Measurements from ENCODE around the gene ARHGEF28. TPM values are rescaled to one million over a fixed set of nuclear protein-coding genes. Genes with fewer than 3 reads are reported as not detected.

The ARHGEF28 gene
- total and polyA plus RNA-seq, 10 of the 15 experiments (the other 5 are each of a cell fraction or from before 2014, with no cell fraction given): 0.10 to 0.72 (median 0.22) TPM; not detected in 2

DNA sequence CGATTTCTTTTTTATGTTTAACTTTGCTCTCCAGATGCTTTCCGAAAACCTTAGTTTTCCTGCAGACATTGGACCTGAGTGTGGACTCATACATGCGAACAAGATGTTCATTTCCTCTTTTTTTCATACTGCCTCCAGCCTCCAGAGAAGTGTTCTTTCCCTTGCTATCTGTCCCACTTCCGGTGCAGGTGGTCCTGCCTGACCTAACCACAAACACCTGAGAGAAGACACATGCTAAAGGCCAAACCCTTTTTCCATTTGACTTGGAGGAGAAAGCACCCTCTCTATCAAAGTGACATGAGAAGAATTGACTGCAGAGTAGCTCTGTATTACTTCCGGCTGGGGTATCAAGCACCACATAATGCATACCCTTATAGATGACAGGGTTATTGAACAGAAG, 334.0 kb downstream of the ARHGEF28 start:
- DNase-seq (ENCODE audit: low read depth, low spot score) (no peak), FAIRE-seq (no peak), ATAC-seq (no peak; the same call in 2 of the 3 replicates)
- Histone ChIP-seq H3K4me2 (ENCODE audit: control insufficient read depth, insufficient read depth) (no peak overlapping the region), H3K36me3 (ENCODE audit: control insufficient read depth in 2 of 2, insufficient read depth in 2 of 2, low read length in 1 of 2) (no peaks in the 10 kb centered on the region), H3K4me1 (ENCODE audit: control insufficient read depth, insufficient read depth, low read length) (no peaks in the 10 kb centered on the region), H3K27ac (ENCODE audit: control insufficient read depth, insufficient read depth) (no peak overlapping the region), H3K9me3 (replicated peaks; ENCODE audit: control insufficient read depth, insufficient read depth, low read length) (no peaks in the 10 kb centered on the region), H3K4me3 (no peak overlapping the region), H4K20me1 (ENCODE audit: control insufficient read depth, insufficient read depth) (no peaks in the 10 kb centered on the region), H2AFZ (ENCODE audit: control insufficient read depth, low read depth, low read length) (no peak overlapping the region), H3K79me2 (ENCODE audit: control insufficient read depth, insufficient read depth, low read length) (no peaks in the 10 kb centered on the region), H3K27me3 (replicated peaks in 1 of 2; ENCODE audit: control insufficient read depth in 2 of 2, insufficient read depth in 2 of 2, low read length in 1 of 2) (no peaks in the 10 kb centered on the region), H3K9ac (ENCODE audit: control insufficient read depth, insufficient read depth, low read length) (no peak overlapping the region)
- ChIA-PET CTCF (no interaction called here), POLR2A (no interaction called here), SMC1A (ENCODE audit: uncharacterized antibody, unreplicated experiment) (interaction anchor here (0.7 kb wide), 1 partner anchor 66 kb away, joined by 4 read pairs; no protein-coding TSS in a partner anchor), RAD21 (ENCODE audit: unreplicated experiment) (no interaction called here)
- intact Hi-C loops (cut with micrococcal nuclease; ENCODE audit: unreplicated experiment) (no loop called here), in situ Hi-C loops (cut with MboI) (no loop called here)
- BruUV-seq (replicated peaks): no TSS peak
- WGBS (ENCODE audit: insufficient coverage, insufficient replicate concordance, low lambda C conversion rate, missing lambda C conversion rate): 14% methylated on average over 5 of the region's 5 CpGs
- TF ChIP-seq TARDBP (IDR thresholded peaks at IDR 0.05; ENCODE audit: borderline replicate concordance): no peak
- TF ChIP-seq SPI1 (IDR thresholded peaks at IDR 0.05; ENCODE audit: borderline replicate concordance, insufficient read depth, low read depth, low read length): peak; percentile 34; the same call in 1 of the 2 replicates
- peak; percentile 45 for TF ChIP-seq IKZF1 (conservative IDR thresholded peaks at IDR 0.05)
- TF ChIP-seq IKZF2 (IDR thresholded peaks at IDR 0.05): peak in 1 of 2 experiments; percentile 13; a peak in 1 of 4 replicates

DNA sequence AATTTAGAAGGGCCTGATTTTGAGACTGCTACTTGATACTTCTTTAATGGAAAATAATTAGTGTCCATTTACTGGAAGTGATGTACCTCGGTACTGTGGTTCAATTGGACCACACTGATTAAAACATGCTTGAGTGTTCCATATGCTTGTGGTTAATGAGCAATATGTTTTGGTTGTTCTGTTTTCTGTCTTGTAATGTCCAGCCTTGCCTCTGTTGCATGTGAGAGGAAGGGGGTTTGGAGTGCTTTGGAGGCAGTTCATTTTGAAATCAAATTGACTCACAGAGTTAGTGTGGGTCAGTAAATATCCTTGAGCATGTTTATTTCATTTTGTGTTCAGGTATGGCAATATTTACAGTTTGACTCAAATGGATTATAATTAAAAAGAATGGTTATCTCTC, 334.4 kb downstream of the ARHGEF28 start:
- Histone ChIP-seq H4K20me1 (ENCODE audit: control insufficient read depth, insufficient read depth) (no peaks in the 10 kb centered on the region), H2AFZ (ENCODE audit: control insufficient read depth, low read depth, low read length) (no peak overlapping the region), H3K4me1 (ENCODE audit: control insufficient read depth, insufficient read depth, low read length) (no peaks in the 10 kb centered on the region), H3K9me3 (replicated peaks; ENCODE audit: control insufficient read depth, insufficient read depth, low read length) (no peaks in the 10 kb centered on the region), H3K4me2 (ENCODE audit: control insufficient read depth, insufficient read depth) (no peak overlapping the region), H3K27ac (ENCODE audit: control insufficient read depth, insufficient read depth) (no peak overlapping the region), H3K4me3 (no peak overlapping the region), H3K27me3 (replicated peaks in 1 of 2; ENCODE audit: control insufficient read depth in 2 of 2, insufficient read depth in 2 of 2, low read length in 1 of 2) (no peaks in the 10 kb centered on the region), H3K9ac (ENCODE audit: control insufficient read depth, insufficient read depth, low read length) (no peak overlapping the region), H3K36me3 (ENCODE audit: control insufficient read depth in 2 of 2, insufficient read depth in 2 of 2, low read length in 1 of 2) (no peaks in the 10 kb centered on the region), H3K79me2 (ENCODE audit: control insufficient read depth, insufficient read depth, low read length) (no peaks in the 10 kb centered on the region)
- DNase-seq (ENCODE audit: low read depth, low spot score) (no peak), ATAC-seq (no peak), FAIRE-seq (no peak)
- in situ Hi-C loops (cut with MboI) (no loop called here), intact Hi-C loops (cut with micrococcal nuclease; ENCODE audit: unreplicated experiment) (no loop called here)
- 36% methylated on average over 1 of the region's 1 CpG for WGBS (ENCODE audit: insufficient coverage, insufficient replicate concordance, low lambda C conversion rate, missing lambda C conversion rate)
- POLR2A ChIA-PET: no interaction called here
- CTCF ChIA-PET: no interaction called here
- RAD21 ChIA-PET (ENCODE audit: unreplicated experiment): no interaction called here
- SMC1A ChIA-PET (ENCODE audit: uncharacterized antibody, unreplicated experiment): no interaction called here
- no TSS peak for BruUV-seq (replicated peaks)
- TF ChIP-seq HCFC1 (IDR thresholded peaks at IDR 0.05; ENCODE audit: low read length) (no peak), RCOR1 (conservative IDR thresholded peaks at IDR 0.05; ENCODE audit: low read depth, low read length) (no peak), SIN3A (IDR thresholded peaks at IDR 0.05; ENCODE audit: low read depth, low read length) (no peak), RBBP5 (conservative IDR thresholded peaks at IDR 0.05) (no peak), ZNF217 (IDR thresholded peaks at IDR 0.05) (no peak), IKZF1 (conservative IDR thresholded peaks at IDR 0.05) (no peak)

All from GM12878 (cell line).